ENCODE measurements around the gene PLEKHB1.

GRCh38 chr11:73629907-73630306 lies 16.5 kb upstream of the PLEKHB1 start:
- TF ChIP-seq CTCF (IDR thresholded peaks at IDR 0.05 in 2 of 3, conservative IDR thresholded peaks at IDR 0.05 in 1 of 3; ENCODE audit: borderline replicate concordance in 1 of 3, insufficient read depth in 1 of 3, low read depth in 2 of 3, low read length in 2 of 3), result no peak
- no peak for TF ChIP-seq YY1 (IDR thresholded peaks at IDR 0.05; ENCODE audit: extremely low read depth, insufficient replicate concordance, low read depth, low read length)
- TF ChIP-seq POLR2A (IDR thresholded peaks at IDR 0.05; ENCODE audit: borderline replicate concordance, extremely low read depth, insufficient read depth, insufficient read length), result no peak
- no peak for TF ChIP-seq SP1 (IDR thresholded peaks at IDR 0.05; ENCODE audit: low read depth)
- no peak for TF ChIP-seq RAD21 (IDR thresholded peaks at IDR 0.05; ENCODE audit: low read depth)
- TF ChIP-seq EZH2 (IDR thresholded peaks at IDR 0.05), result no peak
- no peak for TF ChIP-seq ZNF274 (IDR thresholded peaks at IDR 0.05; ENCODE audit: low read depth, low read length)

All from HCT116 (cell line).